ENCODE data around the gene GSS. TPM values are rescaled to one million over a fixed set of nuclear protein-coding genes. Genes with fewer than 3 reads are reported as not detected.

Gene GSS
- 29.4 and 34.6 TPM in 2 replicates for total RNA-seq (2021; fragmentation: NEBNext Ultra II Directional; extraction: Animal tissue kit (Norgen Biotek cat#: 25700))
- polyA plus RNA-seq (2011; rRNA removed): 43.2 and 46.4 TPM in 2 replicates
- polyA plus RNA-seq (2011; cell fraction: cytosol; rRNA removed): 57.0 TPM
- polyA plus RNA-seq (2011; cell fraction: nucleus; rRNA removed): 110 TPM
- 32.9 to 43.7 TPM (median 40.4 TPM) in 4 replicates for polyA plus RNA-seq (2012, experiment 1 of 2)
- polyA plus RNA-seq (2012, experiment 2 of 2): 41.7 TPM
- 28.0 TPM for polyA plus RNA-seq (2013, experiment 1 of 2)
- polyA plus RNA-seq (2013, experiment 2 of 2): 24.7 TPM
- polyA minus RNA-seq (2011; rRNA and poly(A)+ RNA removed): 47.2 and 47.6 TPM in 2 replicates
- polyA minus RNA-seq (2011; cell fraction: cytosol; rRNA and poly(A)+ RNA removed): 15.7 TPM
- 35.8 TPM for polyA minus RNA-seq (2011; cell fraction: nucleus; rRNA and poly(A)+ RNA removed)
- long read RNA-seq, experiment 1, transcript GSS-201 (13 exons, 1,919 nt): major isoform, 13 of 32 reads
- long read RNA-seq, experiment 1, partial matches to known transcripts: 10 of 32 reads
- long read RNA-seq, experiment 1, other reads (novel, unspliced or antisense): 9 of 32 reads
- long read RNA-seq, experiment 2, transcript GSS-201 (13 exons, 1,919 nt): major isoform, 30 of 69 reads
- long read RNA-seq, experiment 2, partial matches to known transcripts: 28 of 69 reads
- long read RNA-seq, experiment 2, other reads (novel, unspliced or antisense): 10 of 69 reads

DNA sequence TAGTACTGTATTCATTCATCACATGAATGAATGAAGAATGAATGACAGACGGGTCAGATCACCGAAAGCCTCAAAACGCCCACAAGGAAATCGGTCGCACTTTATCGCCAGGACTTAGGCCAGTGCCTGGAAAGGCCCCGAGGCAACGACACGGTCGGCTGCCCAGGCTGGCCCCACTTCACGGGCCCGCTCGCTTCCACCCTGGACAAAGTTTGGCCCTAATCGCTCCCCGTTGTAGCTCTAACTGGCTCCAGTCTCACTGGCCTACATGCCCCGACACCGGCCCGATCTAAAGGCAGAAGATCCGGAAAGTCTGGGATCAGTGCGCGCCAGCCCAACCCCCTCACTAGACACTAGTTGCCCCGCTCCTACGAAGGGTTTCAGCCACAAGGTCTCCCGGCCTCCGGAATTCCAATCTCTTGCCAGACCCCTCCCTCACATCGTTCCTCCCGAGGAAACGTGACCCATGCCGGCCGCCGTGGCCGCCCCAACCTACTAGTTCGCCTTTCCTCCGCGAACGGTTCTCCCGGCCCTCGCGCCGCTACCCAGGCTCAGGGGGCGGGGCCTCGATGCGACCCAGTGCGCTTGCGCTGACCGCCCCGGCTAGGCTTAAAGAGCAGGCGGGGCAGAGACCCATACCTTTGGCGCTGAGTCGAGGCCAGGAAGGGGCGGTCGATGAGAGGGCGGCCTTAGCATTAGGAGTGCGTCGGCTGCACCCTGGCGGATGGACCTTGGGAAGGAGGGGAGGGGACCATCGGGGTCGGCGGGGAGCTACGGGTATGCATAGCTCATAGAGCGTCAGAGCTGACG lies at the start of gene GSS, which contains the start of gene MYH7B:
Gene GSS, minus strand, starts transcription at position 576 of the 810 bp plus-strand sequence. CDS start 3,954 bp downstream, outside the sequence.
Gene MYH7B, plus strand, starts transcription at position 638 of the 810 bp plus-strand sequence. CDS start 22,138 bp downstream, outside the sequence.
- peak within 1 kb of the TSS; percentile 49 to 77 (median 71) for H3K9ac ChIP-seq (replicated peaks in 1 of 4; ENCODE audit: extremely low read depth in 1 of 4, low read depth in 3 of 4, low read length in 3 of 4)
- DNase-seq (ENCODE audit: low read depth in 1 of 2, low spot score in 2 of 2) (peak; percentile 96 to 100), FAIRE-seq (no peak)
- H3K18ac ChIP-seq (ENCODE audit: extremely low read depth, low read length): peak within 1 kb of the TSS; percentile 86
- H3K27me3 ChIP-seq (replicated peaks in 1 of 4; ENCODE audit: control insufficient read depth in 3 of 4, extremely low read depth in 1 of 4, insufficient read depth in 3 of 4, low read length in 3 of 4): peaks cover 0 to 5% (median 1%) of the 10 kb centered on the region in 4 experiments; a peak in 3 of 7 replicates
- peak within 1 kb of the TSS; percentile 35; the same call in 1 of the 2 replicates for H3K27ac ChIP-seq (ENCODE audit: low read depth, low read length)
- H3K36me3 ChIP-seq (ENCODE audit: control insufficient read depth in 2 of 4, insufficient read depth in 4 of 4, low read length in 3 of 4): peaks cover 0 to 3% (median 0%) of the 10 kb centered on the region in 4 experiments; a peak in 1 of 8 replicates
- no peaks in the 10 kb centered on the region for H3K9me3 ChIP-seq (ENCODE audit: insufficient read depth in 2 of 2, low read depth in 1 of 2, low read length in 1 of 2)
- H2BK5ac ChIP-seq (ENCODE audit: low read depth, low read length): peak within 1 kb of the TSS; percentile 40; the same call in 1 of the 2 replicates
- no peak within 1 kb of the TSS for H4K91ac ChIP-seq (replicated peaks; ENCODE audit: insufficient read length, low read length)
- H3K14ac ChIP-seq (ENCODE audit: insufficient read length): no peak within 1 kb of the TSS
- peaks cover 4% of the 10 kb centered on the region; the same call in 1 of the 2 replicates for H3K23me2 ChIP-seq (ENCODE audit: low read depth, low read length)
- peak within 1 kb of the TSS; percentile 62 for H4K5ac ChIP-seq (ENCODE audit: insufficient read length, low read depth, low read length)
- no peaks in the 10 kb centered on the region for H3K79me2 ChIP-seq (ENCODE audit: control insufficient read depth in 1 of 2, insufficient read depth in 2 of 2, low read length in 2 of 2)
- no peak within 1 kb of the TSS for H3K4ac ChIP-seq (replicated peaks; ENCODE audit: insufficient read length, low read depth, low read length)
- H2BK15ac ChIP-seq (ENCODE audit: low read length): 0 out of 2 replicates have a peak within 1 kb of the TSS, but pooled peaks have one; percentile 61
- 3% methylated on average over 55 of the region's 62 CpGs; no CpG with 5 or more reads in 1 of the 2 experiments for WGBS, 2 experiments (ENCODE audit: extremely low coverage in 1 of 2, insufficient coverage in 1 of 2, insufficient read length in 1 of 2, insufficient replicate concordance in 2 of 2, low coverage in 1 of 2, low lambda C conversion rate in 2 of 2, missing lambda C conversion rate in 1 of 2)
- H2BK120ac ChIP-seq (replicated peaks; ENCODE audit: low read depth, low read length): no peak within 1 kb of the TSS
- ChIA-PET POLR2A (ENCODE audit: partially characterized antibody) (interaction anchor here (0.6 to 2.5 kb wide), 20 partner anchors 9 to 328 kb away, joined by 3 to 8 read pairs (median 4); partner anchors contain the start of genes ACSS2 and GGT7), CTCF (ENCODE audit: partially characterized antibody) (interaction anchor here (1.0 to 3.3 kb wide), 6 partner anchors 11 to 81 kb away, joined by 3 to 48 read pairs (median 6); partner anchors contain the start of genes ACSS2 and GGT7)
- peaks cover 0 to 12% (median under 1%) of the 10 kb centered on the region in 4 experiments; a peak in 3 of 7 replicates for H3K4me1 ChIP-seq (replicated peaks in 1 of 4; ENCODE audit: control insufficient read depth in 3 of 4, insufficient read depth in 4 of 4, low read length in 3 of 4)
- H2AFZ ChIP-seq (ENCODE audit: low read length): 0 out of 2 replicates have a peak within 1 kb of the TSS, but pooled peaks have one; percentile 4
- H2AK5ac ChIP-seq (ENCODE audit: low read depth, low read length): no peak within 1 kb of the TSS
- H3K79me1 ChIP-seq (ENCODE audit: low read depth, low read length): no peaks in the 10 kb centered on the region
- no peak within 1 kb of the TSS for H2BK20ac ChIP-seq (ENCODE audit: low read length)
- peak within 1 kb of the TSS; percentile 17 for H3K56ac ChIP-seq (replicated peaks; ENCODE audit: insufficient read length, low read depth, low read length)
- H3K4me3 ChIP-seq (ENCODE audit: extremely low read depth in 1 of 4, insufficient read depth in 2 of 4, low read depth in 3 of 4, low read length in 4 of 4): peak within 1 kb of the TSS; percentile 64 to 91 (median 74)
- H2BK12ac ChIP-seq (ENCODE audit: low read depth, low read length): peak within 1 kb of the TSS; percentile 72; the same call in 1 of the 2 replicates
- no peak within 1 kb of the TSS for H3K23ac ChIP-seq (ENCODE audit: insufficient read length)
- no peaks in the 10 kb centered on the region for H4K20me1 ChIP-seq (replicated peaks in 1 of 2; ENCODE audit: control insufficient read depth in 1 of 2, insufficient read depth in 2 of 2, low read length in 2 of 2)
- H4K8ac ChIP-seq (ENCODE audit: extremely low read depth, insufficient read depth, low read length): peak within 1 kb of the TSS; percentile 39
- H3K4me2 ChIP-seq (ENCODE audit: insufficient read depth in 1 of 2, low read depth in 2 of 2, low read length in 2 of 2): peak within 1 kb of the TSS; percentile 77 to 78
- TF ChIP-seq, protein P1, sequence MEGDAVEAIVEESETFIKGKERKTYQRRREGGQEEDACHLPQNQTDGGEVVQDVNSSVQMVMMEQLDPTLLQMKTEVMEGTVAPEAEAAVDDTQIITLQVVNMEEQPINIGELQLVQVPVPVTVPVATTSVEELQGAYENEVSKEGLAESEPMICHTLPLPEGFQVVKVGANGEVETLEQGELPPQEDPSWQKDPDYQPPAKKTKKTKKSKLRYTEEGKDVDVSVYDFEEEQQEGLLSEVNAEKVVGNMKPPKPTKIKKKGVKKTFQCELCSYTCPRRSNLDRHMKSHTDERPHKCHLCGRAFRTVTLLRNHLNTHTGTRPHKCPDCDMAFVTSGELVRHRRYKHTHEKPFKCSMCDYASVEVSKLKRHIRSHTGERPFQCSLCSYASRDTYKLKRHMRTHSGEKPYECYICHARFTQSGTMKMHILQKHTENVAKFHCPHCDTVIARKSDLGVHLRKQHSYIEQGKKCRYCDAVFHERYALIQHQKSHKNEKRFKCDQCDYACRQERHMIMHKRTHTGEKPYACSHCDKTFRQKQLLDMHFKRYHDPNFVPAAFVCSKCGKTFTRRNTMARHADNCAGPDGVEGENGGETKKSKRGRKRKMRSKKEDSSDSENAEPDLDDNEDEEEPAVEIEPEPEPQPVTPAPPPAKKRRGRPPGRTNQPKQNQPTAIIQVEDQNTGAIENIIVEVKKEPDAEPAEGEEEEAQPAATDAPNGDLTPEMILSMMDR (IDR thresholded peaks at IDR 0.05; ENCODE audit: control extremely low read depth in 1 of 3, insufficient read depth in 1 of 3, low read depth in 1 of 3, low read length in 3 of 3): peak; percentile 46 to 59 (median 55); a peak in 3 of 4 replicates
- TF ChIP-seq SIRT6 (IDR thresholded peaks at IDR 0.05; ENCODE audit: low read length) (no peak), CHD1 (IDR thresholded peaks at IDR 0.05; ENCODE audit: low read depth, low read length) (no peak), CEBPB (IDR thresholded peaks at IDR 0.05; ENCODE audit: low read depth, low read length) (no peak), BRCA1 (IDR thresholded peaks at IDR 0.05; ENCODE audit: low read depth, low read length) (no peak)

Data from H1 (cell line).